ENCODE results near the gene PTPRG.

DNA sequence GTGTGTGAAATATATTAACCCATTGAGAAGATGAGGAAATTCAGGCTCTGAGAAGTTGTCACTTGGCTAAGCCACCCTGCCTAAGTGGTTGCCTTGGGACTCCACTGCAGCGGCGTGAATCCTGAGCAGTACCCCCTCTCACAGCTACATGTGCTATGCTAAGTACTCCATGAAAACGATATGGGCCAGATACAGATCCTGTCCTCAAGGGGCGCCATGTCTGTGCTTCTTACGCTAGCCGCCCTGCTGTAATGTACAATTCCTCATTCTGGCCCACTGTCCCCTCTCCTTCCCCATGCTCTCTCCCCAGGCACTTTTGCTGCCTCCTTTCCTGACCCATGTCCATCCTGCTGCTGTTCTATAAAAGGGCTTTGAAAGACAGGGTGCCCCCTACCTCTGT, 671.7 kb downstream of the PTPRG start:
- TF ChIP-seq, protein P1, sequence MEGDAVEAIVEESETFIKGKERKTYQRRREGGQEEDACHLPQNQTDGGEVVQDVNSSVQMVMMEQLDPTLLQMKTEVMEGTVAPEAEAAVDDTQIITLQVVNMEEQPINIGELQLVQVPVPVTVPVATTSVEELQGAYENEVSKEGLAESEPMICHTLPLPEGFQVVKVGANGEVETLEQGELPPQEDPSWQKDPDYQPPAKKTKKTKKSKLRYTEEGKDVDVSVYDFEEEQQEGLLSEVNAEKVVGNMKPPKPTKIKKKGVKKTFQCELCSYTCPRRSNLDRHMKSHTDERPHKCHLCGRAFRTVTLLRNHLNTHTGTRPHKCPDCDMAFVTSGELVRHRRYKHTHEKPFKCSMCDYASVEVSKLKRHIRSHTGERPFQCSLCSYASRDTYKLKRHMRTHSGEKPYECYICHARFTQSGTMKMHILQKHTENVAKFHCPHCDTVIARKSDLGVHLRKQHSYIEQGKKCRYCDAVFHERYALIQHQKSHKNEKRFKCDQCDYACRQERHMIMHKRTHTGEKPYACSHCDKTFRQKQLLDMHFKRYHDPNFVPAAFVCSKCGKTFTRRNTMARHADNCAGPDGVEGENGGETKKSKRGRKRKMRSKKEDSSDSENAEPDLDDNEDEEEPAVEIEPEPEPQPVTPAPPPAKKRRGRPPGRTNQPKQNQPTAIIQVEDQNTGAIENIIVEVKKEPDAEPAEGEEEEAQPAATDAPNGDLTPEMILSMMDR (IDR thresholded peaks at IDR 0.05): no peak; the same call in 1 of the 2 replicates
- no peak for TF ChIP-seq POLR2AphosphoS5 (IDR thresholded peaks at IDR 0.05; ENCODE audit: low read depth, low read length)
- no peak for TF ChIP-seq SIN3A (IDR thresholded peaks at IDR 0.05; ENCODE audit: borderline replicate concordance, insufficient read depth, low read depth, low read length)

All from Panc1 (cell line).